NCI-H1930 (cell line): ENCODE data around the gene TMEM191C.
"Not testable (repeated sequence)": the region's sequence is repeated elsewhere in the genome, so short reads cannot be mapped to it uniquely, and the experiment has no call there.

Experiments
- DNase-seq, 2 experiments: peaks; one replicate each; lab custom pipeline; 2025; lab: John Stamatoyannopoulos, UW

TMEM191C gene

DNA sequence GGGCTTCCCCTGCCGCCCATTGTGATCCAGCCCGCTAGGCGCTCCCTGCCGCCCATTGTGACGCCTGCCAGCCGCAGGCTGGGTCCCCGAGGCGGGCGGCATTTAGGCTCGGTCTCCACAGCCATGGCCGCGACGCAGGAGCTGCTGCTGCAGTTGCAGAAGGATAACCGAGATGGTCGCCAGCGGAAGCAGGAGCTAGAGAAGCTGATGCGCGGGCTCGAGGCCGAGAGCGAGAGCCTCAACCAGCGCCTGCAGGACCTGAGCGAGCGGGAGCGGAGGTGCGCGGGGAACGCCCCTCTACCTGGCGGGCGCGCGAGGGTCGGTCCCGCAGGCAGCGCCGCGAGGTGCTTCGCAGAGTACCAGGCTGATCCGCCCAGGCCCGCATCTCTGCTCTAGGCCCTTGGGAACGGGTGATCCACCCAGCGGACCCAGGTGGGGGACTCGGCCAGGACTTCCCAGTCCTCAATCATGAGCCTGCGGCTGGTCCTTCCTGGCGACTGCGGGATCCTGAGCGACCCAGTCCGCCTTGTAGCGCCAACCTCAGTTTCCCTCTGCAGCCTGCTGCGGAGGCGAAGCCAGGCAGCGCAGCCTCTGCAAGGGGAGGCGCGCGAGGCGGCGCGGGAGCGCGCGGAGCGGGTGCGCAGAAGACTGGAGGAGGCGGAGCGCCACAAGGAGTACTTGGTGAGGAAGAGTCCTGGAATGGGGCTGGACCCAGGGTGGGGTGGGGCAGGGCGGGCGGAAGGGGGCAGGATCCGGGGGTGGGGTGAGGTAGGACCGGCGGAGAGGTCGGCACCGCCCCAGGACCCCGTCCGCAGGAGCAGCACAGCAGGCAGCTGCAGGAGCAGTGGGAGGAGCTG lies at the start of gene TMEM191C:
Gene TMEM191C, plus strand, starts transcription at position 51 of the 857 bp plus-strand sequence. Its CDS starts 73 bp downstream, at position 124.
- not testable (repeated sequence) for DNase-seq

DNA sequence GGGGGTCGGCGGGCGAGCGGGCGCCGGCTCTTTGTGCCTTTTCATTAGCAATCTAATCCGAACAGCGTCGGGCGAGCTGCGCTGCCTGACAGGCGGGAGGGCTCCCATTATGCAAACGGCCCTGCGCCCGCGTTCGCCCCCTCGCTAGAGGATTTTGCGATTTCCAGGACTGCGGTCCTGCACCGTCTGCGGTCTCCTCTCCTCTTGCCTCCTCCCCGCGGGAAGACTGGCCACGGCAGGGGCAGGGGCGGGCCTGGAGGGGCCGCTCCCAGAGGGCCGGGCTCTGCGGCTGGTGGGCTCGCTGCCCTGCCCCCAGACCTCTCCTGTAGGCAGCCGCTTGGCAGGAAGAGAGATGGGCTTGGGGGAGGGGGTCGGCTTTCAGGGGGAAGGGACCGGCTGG lies 49.3 kb upstream of the TMEM191C start:
- DNase-seq = not testable (repeated sequence)

DNA sequence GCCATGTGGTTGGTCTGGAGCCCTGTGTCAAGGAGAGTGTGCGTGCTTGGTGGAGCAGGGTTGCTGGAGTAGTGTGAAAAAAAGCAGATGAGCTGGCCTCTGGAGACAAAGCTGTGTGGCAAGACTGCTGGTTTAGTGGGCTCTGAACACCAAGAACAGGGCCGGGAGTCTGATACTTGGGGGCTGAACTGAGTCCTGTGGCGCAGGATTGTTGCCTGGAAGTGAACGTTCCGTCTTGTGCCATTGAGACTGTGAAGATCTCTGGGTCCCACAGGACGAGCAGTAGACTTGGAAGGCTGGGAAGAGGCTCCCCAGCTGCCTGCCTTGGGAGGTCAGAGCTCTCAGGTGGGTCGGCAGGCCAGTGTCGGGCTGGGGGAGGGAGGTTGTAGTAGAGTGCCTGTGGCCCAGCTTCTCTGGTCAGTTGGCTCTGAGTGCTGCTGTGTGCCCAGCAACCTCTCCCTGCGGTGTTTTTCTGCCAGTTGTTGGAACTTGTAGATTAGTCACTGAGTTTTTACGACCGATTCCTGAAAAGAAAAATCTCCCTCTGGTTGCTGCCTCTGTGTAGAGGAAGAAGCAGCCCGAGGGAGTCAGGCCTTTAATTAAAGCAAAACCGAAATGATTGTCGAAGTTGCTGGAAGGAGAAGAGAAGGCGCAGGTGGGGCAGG lies 48.1 kb upstream of the TMEM191C start:
- not testable (repeated sequence) for DNase-seq

DNA sequence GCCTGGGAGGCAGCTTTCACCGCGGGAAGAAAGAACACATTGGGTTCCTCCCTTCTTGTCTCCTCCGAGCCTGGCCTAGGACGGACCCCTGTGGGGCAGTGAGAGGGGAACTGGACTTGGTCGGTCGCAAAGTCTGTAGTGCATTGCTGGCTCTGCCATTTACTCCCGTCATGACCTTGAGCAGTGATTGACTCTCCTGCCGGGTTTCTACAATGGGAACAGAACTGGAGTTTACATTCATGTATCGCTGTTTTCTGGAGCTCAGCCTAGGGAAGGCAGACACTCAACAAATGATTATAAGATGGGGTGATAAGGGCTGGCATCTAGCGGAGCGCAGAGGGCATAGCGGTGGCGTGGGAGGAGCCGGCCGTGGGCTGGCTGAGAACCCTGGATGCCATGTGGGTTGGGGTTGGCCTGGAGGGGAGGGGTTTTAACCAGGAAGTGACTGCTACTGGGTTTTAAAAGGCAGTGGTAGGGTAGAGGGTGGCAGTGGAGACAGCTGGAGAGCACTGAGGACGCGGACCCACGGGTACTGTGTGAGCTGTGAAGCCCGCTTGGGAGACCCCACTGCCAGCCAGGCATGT lies 46.9 kb upstream of the TMEM191C start:
- DNase-seq = not testable (repeated sequence)

DNA sequence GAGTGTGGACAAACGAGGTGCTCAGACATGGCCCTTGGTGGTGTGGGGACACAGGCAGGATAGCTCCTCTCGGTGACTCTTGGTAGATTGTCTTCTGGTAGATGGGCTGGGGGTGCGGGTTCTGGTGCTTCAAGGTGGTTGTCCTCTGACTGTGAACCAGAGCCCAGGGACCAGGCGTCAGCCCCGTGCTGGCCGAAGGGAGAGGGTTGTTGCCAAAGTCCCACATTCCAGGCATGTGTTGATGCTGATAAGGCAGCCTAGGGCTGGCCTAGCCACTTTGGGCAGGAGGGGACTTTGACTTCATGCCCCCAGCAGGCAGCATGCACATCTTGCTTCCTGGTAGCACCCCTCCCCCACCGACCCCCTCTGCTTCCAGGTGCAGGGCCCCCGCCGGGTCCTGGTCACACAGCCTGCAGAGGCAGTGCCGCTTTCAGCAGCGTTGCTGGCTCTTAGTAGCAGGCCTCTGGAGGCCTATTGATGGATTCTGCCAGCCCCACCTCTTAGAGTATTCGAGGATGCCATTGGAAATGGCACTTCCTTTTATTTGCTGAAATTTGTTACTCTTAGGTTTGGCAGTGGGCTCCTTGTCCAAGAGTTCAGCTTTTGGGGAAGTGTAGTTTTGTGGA lies 43.0 kb upstream of the TMEM191C start:
- not testable (repeated sequence) for DNase-seq

DNA sequence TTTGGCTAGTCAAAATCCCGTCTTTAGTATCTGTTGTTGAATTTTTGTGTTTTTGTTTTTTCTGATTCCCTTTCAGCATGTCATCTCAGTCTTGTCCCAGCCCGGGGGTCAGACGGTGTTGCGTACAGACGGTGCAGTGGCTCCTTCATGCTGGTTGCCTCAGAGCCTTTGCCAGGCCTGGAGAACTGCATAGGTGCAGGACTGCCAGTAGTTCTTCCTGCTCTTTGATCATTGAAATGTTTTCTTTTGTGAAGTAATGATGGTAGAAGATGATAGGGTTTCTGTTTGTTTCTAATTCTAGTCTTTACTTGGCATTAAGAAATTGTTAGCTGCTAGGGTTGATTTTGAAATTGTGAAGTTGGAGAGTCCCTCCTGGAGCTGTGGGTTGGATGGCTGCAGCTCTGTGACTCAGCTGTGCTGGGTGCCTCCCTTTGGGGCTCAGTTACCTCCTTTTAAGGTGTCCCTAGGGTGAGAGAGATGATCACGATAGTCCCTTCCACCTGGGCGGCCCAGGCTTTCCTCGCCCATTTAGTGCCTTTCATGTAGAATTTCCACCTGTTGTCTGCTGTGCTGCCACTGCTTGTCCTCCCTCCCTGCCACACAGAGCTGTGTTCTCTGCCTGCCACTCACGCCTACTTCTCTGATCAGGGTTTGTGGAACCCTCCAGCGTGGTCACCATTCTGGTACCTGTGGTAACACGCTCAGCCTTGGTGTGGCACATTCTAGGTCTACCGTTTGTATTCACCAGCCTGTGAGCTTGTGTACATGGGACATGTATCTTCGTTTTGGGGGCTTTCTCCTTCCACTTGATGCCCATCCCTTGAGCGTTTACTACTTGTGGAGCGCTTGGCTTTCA lies 32.6 kb upstream of the TMEM191C start:
- DNase-seq = not testable (repeated sequence)

DNA sequence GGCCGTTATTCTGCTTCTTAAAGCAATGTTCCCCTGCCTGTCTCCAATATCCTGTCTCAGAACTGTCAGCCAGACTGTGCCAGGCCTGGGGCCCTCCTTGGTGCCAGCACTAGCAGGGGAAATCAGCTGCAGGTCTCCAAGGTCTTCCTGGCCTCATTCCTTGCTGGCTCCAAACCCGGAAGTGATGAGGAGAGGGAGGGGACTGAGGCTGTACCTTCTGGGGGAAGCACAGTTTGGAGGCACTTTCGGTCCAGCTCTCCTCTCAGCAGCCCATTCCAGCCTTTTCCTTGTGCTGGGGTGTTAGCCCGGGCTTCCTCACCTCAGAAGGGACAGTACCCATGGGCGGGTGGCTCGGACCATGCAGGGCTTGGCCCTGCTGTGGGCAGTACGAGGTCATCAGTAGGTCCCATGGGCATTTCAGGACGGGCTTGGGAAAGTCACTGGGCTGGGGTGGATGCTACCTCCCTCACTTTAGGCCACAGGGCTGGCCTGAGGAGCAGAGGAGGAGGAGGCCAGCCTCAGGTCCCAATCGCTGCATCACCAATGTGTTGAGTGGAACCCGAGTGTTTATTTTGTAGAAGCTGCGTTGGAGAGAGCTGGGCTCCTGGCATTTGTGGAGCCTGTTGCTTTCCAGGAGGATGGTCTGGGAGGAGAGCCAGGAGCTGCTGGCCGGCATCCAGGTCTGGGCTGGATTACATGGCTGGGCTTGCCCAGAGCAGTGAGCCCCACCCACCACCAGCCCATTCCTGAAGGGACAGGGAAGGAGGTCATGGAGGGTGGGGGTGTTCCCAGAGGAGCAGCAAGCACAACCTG lies 31.0 kb upstream of the TMEM191C start:
- not testable (repeated sequence) for DNase-seq

DNA sequence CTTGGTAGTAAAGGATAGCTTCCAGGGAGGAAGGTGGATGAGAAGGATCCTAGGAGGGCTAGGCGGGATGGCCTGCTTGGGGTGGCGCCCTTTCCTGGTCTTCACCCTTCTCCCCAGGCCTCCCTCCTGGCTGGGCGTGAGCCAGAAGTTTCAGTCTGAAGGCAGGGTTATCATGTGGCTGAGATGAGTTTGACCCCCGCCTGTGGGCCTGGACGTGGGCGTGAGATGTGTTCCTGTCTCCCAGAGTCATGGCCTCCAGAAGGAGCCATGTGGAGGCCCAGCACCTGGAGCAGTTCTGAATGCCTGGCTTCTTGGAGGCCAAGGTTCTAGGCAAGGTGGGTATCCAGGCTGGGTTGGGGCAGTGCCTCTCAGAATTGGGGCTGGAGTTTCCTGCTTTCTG lies 29.2 kb upstream of the TMEM191C start:
- not testable (repeated sequence) for DNase-seq

DNA sequence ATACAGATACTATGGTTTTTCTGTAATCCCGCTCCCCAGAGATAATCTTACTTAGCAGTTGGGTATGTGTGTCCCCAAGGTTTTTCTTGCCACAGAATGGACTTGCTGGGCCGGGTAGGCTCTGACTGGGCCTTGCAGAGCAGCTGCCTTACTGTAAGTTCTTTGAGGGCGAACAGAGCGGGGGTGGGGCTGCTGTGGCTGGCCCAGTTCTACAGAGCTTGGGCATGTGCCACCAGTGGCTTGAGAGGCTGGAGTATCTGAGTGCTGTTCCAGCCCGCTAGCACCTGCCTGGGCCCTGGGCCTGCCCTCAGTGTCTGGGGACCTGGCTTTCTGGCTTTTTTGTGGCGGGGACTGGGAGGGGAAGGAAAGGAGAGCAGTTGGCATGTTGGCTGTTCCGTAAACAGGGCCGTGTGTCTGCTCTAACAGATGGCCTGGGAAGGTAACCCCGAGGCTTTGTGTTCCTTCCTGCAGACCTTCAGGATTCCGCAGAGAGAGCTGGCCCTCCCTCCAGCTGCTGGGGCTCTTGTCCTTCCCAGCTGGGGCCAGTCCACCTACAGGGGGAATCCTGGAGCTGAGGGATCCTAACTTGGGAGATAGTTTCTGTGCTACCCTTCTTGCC lies 27.1 kb upstream of the TMEM191C start:
- DNase-seq = not testable (repeated sequence)

DNA sequence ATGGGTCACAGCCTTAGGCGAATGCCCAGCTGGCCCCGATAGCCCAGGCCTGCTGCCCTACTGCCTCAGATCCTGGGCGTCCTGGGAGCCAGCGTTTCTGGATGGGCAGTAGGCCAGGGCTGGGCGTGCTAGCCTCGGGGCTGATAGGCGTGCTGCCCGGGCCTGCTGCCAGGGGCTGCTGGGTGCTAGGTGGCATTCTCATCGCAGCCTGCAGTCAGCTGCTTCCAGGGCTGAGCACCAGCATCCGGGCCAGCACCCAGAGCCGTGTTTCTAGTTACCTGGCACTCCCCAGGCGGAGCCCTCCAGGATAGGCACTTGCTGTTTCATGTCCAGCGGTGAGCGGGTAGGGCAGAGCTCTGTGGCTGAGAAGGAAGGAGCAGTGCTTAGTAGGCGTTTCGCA lies 26.5 kb upstream of the TMEM191C start:
- not testable (repeated sequence) for DNase-seq

DNA sequence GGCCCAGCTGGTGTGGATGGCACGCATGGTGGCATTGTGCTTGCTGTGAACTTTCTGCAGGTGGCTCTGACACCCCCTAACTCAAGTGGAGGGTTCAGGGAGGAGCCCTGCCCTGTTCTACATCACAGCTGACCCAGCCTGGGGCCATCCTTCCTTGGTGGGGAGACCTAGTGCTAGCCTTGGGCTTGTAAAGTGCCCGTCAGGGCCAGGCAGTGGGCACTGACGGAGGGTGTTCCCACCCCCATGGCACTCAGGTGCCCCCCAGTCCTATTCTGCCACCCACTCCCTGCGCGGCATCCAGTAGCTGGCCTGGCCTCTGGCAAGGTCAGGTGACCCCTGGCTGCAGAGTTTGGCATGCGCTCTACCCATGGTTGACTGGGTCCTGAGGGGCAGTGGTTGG lies 26.0 kb upstream of the TMEM191C start:
- not testable (repeated sequence) for DNase-seq

DNA sequence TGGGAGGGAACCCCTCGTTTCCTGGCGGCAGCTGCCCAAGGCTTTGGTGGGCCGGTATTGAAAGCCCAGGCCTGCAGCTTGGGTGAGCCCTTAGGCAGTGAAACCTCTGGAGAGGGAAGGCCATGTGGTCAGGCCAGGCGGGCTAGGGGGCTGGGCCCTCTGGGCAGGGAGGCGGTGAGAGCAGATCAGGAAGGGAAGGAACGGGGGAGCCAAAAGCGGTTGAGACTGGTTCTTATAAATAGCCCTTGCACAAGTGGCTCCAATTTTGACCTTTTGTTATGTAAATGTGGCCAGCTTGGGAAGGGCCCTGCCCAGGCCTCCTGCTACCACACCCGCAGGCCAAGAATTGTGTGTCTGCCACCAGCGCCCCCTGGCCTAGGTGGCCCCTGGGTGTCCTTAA lies 25.1 kb upstream of the TMEM191C start:
- DNase-seq = not testable (repeated sequence)

DNA sequence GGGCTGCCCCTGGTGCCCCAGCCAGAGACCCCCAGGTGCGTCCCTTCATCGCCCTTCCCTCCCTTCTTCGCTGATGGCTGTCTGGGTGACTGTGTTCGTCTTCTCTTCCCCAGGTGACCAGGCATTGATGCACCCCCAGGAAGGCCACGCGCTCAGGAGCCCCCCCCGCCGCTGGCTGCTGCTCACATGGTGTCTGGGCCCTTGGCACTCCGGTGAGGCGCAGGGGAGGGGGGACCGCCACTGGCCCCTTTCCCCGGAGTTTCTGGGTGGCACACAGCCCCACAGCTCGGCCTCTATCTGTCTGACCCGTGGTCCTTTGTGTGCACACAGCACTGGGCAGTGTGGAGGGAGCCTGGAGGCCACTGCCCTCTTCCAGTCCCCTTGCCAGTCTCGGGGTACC lies 24.5 kb upstream of the TMEM191C start:
- not testable (repeated sequence) for DNase-seq

DNA sequence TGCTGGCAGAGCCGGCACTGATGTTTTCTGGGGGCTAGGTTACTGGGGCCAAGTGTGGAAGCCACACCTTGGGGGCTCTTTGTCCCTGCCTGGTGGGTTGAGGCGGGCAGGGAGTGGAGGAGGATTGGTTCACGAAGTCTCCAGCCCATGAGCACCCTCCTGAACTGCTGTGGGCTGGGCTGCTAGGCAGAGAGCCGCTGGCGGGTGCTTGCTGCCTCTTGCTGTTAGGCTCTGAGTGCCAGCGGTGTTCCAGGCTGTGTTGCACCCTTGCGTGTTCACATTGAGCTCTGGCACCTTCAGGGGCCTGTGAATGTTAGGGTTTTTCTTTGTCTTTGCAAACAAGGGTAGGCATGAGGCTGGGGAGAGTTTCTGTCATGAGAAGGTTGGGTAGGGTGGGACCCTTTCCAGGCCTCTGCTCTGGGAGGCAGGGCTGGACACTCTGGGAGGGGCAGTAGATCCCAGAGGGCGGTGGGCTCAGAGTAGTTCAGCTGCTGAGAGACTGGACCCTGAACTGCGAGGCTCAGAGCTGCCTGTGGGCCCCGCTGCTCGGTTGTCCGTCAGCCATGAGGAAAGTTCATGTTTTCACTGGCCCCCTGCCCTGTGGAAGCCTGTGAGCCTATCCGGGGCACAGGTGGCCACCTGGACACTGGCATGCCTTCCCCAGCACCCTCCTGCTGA lies 24.0 kb upstream of the TMEM191C start:
- no peak for DNase-seq

DNA sequence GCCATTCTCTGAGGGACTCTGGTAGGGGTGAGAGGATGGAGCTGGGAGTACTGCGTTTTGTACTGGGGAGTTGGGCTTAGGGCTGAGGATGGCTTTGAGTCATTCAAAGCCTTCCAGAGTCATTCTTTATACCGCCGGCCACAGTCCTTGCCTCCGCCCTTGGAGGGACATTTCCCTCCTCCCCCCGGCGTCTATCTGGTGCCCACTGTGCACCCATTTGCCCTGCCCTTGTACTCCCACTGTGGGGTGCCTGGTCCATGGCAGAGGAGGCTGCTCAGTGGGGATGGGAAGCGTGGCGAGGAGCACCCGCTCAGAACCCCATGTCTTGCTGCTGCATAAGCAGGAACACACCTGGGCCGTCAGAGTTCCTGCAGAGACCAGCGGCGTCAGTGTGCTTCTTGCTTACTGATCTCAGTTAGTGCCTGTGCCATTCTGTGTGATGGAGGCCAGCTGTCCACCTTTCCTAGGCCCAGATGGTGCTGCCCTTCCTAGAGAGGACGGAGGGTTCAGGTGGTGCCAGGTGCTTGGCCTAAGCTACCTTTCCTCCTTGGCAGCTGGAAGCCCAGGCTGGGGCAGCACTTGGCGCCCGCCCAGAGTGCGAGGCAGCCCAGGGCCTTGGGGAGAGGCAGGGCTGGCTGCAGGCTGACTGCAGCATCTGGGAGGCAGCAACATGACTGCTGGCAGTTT lies 23.3 kb upstream of the TMEM191C start:
- DNase-seq = no peak

DNA sequence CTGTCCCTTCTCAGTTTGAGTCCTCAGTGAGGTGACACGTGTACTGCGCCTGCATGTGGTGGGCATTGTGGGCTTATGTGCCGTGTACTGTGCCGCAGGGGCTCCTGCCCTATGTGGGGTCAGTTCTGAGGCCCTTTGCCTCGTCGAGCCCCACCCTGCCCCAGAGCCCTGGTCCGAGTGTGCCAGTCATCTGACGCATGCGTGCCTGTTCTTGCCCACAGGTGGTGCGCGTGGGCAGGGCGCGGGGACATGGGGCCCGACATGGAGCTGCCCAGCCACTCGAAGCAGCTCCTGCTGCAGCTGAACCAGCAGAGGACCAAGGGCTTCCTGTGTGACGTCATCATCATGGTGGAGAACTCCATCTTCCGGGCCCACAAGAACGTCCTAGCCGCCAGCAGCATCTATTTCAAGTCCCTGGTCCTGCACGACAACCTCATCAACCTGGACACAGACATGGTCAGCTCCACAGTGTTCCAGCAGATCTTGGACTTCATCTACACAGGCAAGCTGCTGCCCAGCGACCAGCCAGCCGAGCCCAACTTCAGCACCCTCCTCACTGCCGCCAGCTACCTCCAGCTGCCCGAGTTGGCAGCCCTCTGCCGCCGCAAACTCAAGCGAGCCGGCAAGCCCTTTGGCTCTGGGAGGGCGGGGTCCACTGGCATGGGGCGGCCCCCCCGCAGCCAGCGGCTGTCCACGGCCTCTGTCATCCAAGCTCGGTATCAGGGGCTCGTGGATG lies 22.3 kb upstream of the TMEM191C start:
- DNase-seq = no peak

DNA sequence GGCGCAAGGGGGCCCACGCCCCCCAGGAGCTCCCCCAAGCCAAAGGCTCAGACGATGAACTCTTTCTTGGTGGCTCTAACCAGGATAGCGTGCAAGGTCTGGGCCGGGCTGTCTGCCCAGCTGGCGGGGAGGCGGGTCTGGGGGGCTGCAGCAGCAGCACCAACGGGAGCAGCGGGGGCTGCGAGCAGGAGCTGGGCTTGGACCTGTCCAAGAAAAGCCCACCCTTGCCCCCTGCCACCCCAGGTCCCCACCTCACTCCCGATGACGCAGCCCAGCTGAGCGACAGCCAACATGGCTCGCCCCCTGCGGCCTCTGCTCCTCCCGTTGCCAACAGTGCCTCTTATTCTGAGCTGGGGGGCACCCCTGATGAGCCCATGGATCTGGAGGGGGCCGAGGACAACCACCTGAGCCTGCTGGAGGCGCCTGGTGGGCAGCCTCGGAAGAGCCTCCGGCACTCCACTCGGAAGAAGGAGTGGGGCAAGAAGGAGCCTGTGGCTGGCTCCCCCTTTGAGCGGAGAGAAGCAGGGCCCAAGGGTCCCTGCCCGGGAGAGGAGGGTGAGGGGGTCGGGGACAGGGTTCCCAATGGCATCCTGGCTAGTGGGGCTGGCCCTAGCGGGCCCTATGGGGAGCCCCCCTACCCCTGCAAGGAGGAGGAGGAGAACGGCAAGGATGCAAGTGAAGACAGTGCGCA lies 21.6 kb upstream of the TMEM191C start:
- DNase-seq = no peak
